Hematopoietic multipotent progenitor cell treated with erythropoietin and hydrocortisone succinate and interleukin-3 and kit ligand, for 8 days (in vitro differentiated cells): ENCODE data around the gene FCN3.

Experiments used
- DNase-seq: peaks from one replicate; pipeline ENCODE4 v3.0.0-alpha.2; 2015

FCN3 gene

DNA sequence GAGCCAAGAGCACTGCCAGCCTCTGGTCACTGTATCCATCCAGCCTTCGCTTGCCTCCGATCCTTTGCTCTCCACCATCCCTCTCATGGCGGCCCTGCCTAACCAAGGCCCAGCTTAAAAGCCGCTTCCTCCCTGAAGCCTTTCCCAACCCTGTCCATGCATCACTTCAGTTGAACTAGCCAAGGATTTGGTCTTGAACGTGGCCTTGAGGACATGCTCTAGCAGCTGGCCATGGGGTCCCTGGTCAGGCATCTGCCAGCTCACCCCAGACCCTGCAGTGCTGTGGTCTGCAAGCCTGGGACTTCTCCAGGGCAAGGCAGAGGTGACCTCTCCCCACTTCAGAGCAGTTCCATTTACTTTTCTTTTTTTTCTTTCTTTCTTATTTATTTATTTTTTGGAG lies 37.9 kb downstream of the FCN3 start:
- DNase-seq, result no peak

DNA sequence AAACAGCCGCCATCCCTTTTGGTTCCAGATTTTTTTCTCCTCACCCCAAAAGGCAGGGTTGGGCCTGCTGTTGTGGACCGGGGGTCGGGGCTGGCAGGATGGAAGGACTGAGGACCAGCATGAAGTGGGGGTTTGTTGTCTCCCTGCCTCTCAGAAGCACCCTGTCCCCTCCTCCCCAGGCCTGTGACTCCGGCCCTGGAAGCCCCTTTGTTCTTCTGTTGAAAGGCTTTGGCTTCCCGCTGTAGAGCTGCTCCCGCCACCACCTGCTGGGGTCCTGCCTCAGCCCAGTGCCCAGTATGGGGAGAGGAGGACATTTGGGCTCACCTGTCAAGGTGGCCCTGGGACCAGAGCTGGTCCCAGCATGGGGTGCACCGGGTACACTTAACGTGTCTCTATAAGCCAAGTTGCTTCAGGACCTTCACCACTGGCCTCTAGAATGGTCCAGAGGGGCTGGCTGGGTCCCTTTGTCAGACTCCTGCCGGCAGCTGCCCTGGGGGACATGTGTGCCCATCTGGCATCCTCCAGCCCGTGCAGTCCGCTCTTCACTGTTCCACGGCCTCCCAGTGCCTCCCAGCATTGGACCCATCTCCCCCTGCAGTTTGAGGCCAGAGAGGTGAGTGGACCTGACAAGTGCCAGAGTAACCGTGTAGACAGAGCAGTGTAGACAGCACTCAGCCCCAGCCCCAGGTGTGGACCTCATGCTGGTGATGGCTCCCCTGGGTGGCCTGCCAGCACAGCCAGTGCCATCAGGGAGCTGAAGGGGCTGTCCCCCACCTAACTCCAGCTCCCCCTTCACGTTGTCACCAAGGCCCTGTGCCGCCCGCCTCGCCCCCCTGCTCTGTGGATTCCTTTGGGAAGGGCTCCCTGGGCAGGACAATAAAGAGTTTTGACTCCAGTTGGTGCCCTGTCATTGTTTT lies 38.9 kb downstream of the FCN3 start:
- no peak for DNase-seq

DNA sequence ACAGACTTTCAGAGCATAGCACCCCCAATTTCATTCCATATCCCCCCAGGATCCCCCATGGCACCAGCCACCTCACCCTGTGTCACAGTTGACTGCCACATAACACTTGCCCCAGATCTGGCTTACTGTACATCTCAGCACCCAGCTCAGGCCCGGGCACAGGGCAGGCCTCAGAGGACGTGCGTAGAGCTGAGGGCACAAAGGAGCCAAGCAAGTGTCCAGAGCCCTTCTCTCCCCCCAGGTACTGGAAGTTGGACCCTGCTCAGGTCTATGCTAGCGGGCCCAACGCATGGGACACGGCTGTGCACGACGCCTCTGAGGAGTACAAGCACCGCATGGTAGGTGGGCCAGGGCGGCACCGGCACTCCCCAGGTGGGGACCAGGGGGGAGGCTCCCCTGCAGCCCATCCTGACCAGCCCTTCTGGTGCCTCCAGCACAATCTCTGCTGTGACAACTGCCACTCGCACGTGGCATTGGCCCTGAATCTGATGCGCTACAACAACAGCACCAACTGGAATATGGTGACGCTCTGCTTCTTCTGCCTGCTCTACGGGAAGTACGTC lies 40.8 kb downstream of the FCN3 start:
- DNase-seq, result no peak

DNA sequence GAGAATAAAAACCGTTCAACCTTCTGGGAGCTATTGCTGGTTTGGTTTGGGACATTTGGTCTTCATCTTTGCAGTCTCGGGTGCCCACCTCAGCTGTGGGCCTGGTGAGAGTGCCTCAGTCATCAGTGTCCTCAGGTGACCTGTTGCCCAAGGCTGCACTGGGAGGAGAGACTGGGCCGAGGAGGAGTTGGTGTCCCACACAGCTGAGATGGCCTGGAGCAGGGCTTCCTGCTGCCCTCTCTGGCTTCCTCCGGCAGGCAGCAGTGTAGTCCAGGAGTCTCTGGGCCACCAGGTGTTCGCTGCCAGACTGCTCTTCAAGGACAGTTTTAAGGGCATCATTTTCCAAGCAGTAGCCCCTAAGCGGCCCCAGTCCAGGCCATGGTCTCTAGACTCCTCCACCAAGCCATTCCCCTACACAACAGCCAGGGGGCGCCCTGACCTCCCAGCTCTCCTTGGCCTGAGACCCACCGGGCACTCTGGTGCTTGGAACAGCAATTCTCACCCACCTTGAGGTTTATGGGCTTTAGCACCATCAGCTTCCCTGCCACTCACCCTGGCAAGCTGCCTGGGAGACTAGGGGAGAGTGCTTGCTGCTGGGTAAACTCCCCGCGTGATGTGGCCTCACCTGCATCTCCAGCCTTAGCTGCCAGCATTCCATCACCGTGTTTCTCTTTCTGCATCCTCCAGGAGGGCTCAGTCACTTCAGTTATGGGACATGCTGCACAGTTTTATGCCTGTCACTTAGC lies 41.9 kb downstream of the FCN3 start:
- peak; percentile 59 for DNase-seq

DNA sequence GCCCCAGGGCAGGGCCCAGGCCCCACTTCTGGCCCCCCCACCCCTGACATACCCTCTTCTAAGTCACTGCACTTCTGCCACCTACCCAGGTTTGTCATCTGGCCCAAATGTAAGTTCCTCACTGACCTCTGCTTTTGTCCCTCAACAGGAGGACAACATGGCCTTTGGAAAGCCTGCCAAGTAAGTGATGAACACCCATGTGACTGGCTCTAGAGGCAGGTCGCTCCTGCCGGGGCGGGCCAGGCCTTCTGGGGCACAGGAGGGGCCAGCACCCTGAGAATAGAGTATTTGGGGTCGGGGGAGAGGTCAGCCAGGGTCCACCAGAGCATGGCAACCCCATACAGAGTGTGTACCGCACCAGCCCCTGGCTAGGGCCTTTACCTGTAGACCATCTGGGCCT lies 42.7 kb downstream of the FCN3 start:
- DNase-seq, result no peak

DNA sequence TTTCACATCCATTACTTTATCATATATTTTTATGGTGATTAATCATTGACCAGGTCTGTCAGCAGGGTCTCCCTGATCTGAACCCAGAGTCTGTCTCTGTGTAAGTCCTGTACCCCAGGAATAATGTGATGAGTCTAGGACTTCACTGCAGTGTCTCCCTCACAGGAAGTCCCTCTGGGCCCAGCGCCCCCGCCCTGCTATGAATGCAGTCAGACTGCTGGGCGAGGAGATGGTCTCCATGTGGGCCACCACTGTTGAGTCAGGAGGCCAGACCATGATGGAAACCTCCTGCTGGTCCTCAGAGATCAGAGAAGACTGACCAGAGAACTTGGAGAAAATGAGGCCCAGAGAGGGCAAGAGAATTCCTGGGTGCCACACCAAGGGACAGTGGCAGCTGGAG lies 43.2 kb downstream of the FCN3 start:
- DNase-seq, result no peak

DNA sequence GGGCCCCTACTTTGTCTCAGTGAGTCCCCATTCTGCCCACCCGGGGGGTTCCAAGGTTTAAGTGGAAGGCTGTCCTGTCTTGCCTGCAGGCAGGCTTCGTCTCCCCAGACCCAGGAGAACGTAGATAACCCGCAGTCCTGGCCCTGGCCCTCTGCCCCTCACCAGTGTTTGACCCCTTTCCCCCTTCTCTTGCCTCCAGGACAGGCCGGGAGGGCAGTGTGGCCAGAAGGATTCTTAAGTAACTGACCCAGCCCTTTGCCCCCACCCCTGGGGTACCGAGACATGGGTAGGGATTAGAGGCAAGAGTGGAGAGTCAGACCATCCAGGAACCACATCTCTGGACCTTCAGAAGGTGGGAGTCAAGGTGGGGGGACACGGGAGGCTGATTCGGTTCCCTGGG lies 43.8 kb downstream of the FCN3 start:
- no peak for DNase-seq

DNA sequence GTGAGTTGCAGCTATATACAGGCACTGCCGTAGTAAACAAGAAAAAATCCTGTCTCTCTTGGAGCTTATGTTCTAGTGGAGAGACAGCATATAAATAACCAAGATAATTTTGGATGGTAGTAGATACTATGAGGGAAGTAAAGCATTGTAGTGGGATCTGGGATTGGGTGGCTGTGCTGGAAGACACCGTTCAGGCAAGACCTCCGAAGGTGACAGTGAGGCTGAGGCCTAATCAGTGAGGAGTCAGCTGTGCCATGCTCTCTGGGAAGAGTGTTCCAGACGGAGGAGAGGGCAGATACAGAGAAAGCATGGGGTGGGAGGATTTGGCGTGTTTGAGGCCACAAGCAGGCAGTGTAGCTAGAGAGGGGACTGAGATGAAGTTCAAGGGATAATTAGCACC lies 46.7 kb downstream of the FCN3 start:
- DNase-seq, result no peak

DNA sequence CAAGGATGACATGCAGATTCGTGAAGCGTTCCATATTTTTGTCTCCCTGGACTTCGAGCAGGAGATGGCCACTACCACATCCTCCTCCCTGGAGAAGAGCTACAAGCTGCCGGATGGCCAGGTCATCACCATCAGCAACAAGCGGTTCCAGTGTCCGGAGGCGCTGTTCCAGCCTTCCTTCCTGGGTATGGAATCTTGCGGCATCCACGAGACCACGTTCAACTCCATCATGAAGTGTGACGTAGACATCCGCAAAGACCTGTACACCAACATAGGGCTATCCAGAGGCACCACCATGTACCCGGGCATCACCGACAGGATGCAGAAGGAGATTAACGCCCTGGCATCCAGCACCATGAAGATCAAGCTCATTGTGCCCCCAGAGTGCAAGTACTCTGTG lies 49.3 kb downstream of the FCN3 start:
- no peak for DNase-seq

DNA sequence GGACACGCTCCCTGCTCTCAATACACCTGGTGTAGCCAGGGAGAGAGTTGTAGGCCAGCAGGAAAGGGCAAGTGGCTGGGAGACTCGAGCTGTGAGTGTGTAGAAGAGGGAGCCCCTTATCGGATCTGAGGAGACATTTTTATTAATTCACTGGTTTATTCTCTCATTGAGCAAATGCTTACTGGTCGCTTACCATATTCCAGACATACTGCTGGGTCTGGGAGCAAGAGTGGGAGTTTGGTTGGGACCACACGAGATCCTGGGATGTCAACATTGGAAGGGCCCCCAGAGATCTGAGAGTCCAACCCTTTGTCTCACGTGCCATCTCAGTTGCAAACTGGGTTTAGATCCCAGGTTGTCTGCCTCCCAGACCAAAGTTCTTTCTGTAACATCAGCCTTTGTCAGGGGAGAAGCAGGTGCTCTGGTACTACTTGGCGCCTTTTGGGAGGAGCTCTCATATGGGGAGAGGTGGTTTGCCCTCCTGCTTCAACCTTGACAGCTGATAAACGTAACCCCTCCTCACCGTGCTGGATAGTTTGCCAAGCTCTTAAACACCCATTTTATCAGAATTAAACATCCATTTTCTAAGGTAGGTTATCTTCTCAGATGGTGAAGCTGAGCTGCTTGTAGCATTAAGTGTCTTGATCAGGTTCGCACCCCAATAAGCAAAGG lies 51.9 kb downstream of the FCN3 start:
- DNase-seq, result peak; percentile 58

DNA sequence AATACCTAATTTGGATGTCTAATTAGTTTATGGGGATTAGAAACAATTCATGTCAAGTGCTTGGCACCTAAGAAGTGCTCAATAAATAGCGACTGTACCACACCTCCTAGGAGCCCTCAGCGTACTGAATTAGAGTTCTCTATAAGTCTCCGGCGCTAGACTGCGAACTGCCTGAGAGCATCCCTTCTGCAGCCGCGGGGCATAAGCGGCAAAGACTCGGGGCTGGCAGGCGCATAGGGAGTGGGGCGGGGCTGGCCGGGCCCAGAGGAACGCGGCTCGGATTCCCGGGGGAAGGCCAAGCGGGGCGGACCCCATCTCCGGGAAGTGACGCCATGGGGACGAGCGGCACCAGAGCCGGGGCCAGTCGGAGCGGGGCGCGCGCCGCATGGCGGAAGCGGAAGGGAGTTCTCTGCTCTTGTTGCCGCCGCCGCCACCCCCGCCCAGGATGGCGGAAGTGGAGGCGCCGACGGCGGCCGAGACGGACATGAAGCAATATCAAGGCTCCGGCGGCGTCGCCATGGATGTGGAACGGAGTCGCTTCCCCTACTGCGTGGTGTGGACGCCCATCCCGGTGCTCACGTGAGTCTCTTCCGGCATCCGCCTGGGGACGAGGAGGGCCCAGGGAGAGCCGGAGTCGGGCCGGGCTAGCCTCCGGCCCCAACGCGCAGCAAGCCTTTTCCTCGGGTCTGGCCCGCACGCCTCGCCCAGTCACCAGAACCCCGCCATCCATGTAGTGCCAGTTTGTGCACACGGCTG lies 52.6 kb downstream of the FCN3 start, which contains the start of gene TMEM222:
Gene TMEM222, plus strand, starts transcription at position 351 of the 756 bp plus-strand sequence. Its CDS starts 35 bp downstream, at position 386.
- DNase-seq, result peak; percentile 96
